OCI-LY1 (cell line): ENCODE measurements around the gene WBP4.
A peak's percentile ranks its signal among the peaks of the same experiment; 100 is the strongest.

ENCODE experiments used
- H2AFZ ChIP-seq: fragments of 200-600 bp; sonication (generic), shearing (Covaris generic); 2 replicates; pipeline ENCODE4 v1.6.0; 2014; ENCODE audit warnings: antibody characterized with exemption, mild to moderate bottlenecking, low read length
- H3F3A ChIP-seq: fragments of 200-600 bp; sonication (generic), shearing (Covaris generic); 2 replicates; pipeline ENCODE4 v1.6.0; 2014; ENCODE audit warnings: mild to moderate bottlenecking, antibody characterized with exemption, low read length, moderate library complexity; ENCODE audit not compliant: insufficient read depth
- H3K27ac ChIP-seq: fragments of 200-600 bp; sonication (generic); 2 replicates; pipeline ENCODE4 v1.5.1; 2014; ENCODE audit warnings: low read length, mixed run types, mild to moderate bottlenecking, low read depth; ENCODE audit not compliant: poor library complexity, severe bottlenecking
- H3K27me3 ChIP-seq: fragments of 200-600 bp; sonication (generic); 2 replicates; pipeline ENCODE4 v1.6.0; 2014; ENCODE audit warnings: antibody characterized with exemption, mild to moderate bottlenecking, low read length, moderate library complexity; ENCODE audit not compliant: insufficient read depth
- H3K36me3 ChIP-seq: fragments of 200-600 bp; sonication (generic); 2 replicates; pipeline ENCODE4 v1.6.1; 2014; ENCODE audit warnings: mild to moderate bottlenecking, antibody characterized with exemption, low read length, moderate library complexity, mixed read lengths; ENCODE audit not compliant: insufficient read depth
- H3K4me1 ChIP-seq: fragments of 200-600 bp; sonication (generic); 2 replicates; pipeline ENCODE4 v1.5.1; 2014; ENCODE audit warnings: mild to moderate bottlenecking, low read length, moderate library complexity; ENCODE audit not compliant: insufficient read depth, severe bottlenecking
- H3K4me2 ChIP-seq: fragments of 200-600 bp; sonication (generic), shearing (Covaris generic); 2 replicates; pipeline ENCODE4 v1.6.1; 2014; ENCODE audit warnings: low read length
- H3K4me3 ChIP-seq: fragments of 200-600 bp; sonication (generic); 2 replicates; pipeline ENCODE4 v1.5.1; 2014; ENCODE audit warnings: low read length, low read depth, mild to moderate bottlenecking, mixed read lengths; ENCODE audit not compliant: poor library complexity, severe bottlenecking
- H3K79me2 ChIP-seq: fragments of 200-600 bp; shearing (Covaris generic); 2 replicates; pipeline ENCODE4 v1.6.1; 2016; ENCODE audit warnings: mixed run types, low read length, mixed read lengths; ENCODE audit not compliant: insufficient read depth
- H3K9ac ChIP-seq: fragments of 200-600 bp; sonication (generic), shearing (Covaris generic); 2 replicates; pipeline ENCODE4 v1.6.1; 2014; ENCODE audit warnings: mild to moderate bottlenecking, low read length, mixed read lengths
- H3K9me2 ChIP-seq: fragments of 200-600 bp; sonication (generic), shearing (Covaris generic); 2 replicates; pipeline ENCODE4 v1.6.1; 2014; ENCODE audit warnings: low read depth, mild to moderate bottlenecking, low read length, mixed read lengths
- H3K9me3 ChIP-seq: fragments of 200-600 bp; shearing (Covaris generic); 2 replicates; pipeline ENCODE4 v1.6.1; 2014; ENCODE audit warnings: low read length, mixed read lengths
- H4K20me1 ChIP-seq: fragments of 200-600 bp; sonication (generic), shearing (Covaris generic); 2 replicates; pipeline ENCODE4 v1.6.0; 2016; ENCODE audit warnings: mild to moderate bottlenecking, low read length; ENCODE audit not compliant: insufficient read depth
- EZH2 ChIP-seq: fragments of 200-600 bp; sonication (generic), shearing (Covaris generic); IDR thresholded peaks from 2 replicates; pipeline ENCODE4 v1.8.0; 2017; ENCODE audit warnings: borderline replicate concordance, mixed run types, mild to moderate bottlenecking, antibody characterized with exemption, low read length, moderate library complexity, mixed read lengths
- TF ChIP-seq, protein P1 (sequence below): fragments of 200-600 bp; sonication (generic), shearing (Covaris generic); IDR thresholded peaks from 2 replicates; pipeline ENCODE4 v1.5.1; 2017; ENCODE audit warnings: mild to moderate bottlenecking, antibody characterized with exemption, low read length, moderate library complexity, mixed read lengths

Gene WBP4, protein sequence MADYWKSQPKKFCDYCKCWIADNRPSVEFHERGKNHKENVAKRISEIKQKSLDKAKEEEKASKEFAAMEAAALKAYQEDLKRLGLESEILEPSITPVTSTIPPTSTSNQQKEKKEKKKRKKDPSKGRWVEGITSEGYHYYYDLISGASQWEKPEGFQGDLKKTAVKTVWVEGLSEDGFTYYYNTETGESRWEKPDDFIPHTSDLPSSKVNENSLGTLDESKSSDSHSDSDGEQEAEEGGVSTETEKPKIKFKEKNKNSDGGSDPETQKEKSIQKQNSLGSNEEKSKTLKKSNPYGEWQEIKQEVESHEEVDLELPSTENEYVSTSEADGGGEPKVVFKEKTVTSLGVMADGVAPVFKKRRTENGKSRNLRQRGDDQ

DNA sequence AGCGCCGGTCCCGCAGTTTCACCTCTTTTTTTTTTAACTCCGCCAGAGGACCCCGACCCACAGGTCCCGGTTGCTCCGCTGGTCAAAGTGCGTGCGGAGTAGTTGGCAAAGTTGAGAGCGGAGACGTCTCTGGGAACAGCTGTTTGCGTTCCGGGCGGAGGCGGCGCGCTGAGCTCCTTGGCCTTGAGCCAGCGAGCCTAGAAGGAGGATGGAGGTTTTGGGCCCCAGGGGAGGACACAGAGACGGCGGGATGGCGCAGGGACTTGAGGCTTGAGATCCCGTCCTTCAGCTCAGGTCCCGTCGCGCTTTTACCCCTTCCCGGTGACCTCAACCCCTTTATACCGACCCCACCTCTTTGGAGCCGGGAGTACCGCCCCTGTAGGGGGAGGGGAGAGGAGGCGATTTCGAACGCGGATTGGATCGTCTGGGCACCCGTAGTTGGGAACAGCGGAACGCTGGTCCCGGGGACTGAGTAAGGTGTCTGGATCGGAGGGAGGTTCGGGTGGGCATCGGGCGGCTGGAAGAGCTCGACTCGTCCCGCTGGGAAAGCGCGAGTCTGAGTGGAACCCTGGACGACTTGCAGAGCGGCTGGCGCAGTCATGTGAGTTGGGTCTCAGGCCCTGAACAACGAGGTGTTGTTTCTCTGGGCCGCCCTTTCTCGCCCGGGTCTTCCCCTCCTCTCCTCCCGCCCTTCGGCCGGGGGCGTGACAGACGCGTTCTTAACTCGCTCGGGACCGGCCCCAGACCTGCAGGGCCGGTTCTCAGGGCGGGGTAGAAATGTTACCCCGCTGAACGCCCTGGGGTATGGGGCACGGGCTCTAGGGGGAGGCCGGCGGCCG lies at the start of gene WBP4:
Gene WBP4 (plus strand): TSS at position 435 of the 839 bp plus-strand sequence. CDS start 165 bp downstream, at position 600.
- Histone ChIP-seq H3K4me3 (peak within 1 kb of the TSS; percentile 79), H3K27ac (peak within 1 kb of the TSS; percentile 90), H4K20me1 (no peaks in the 10 kb centered on the region), H3K36me3 (peaks cover 18% of the 10 kb centered on the region; the same call in 1 of the 2 replicates), H3K9ac (peak within 1 kb of the TSS; percentile 92), H3K27me3 (no peaks in the 10 kb centered on the region), H3K9me2 (no peaks in the 10 kb centered on the region), H3F3A (no peaks in the 10 kb centered on the region), H3K79me2 (peaks cover 28% of the 10 kb centered on the region; the same call in 1 of the 2 replicates), H3K9me3 (no peaks in the 10 kb centered on the region), H3K4me1 (peaks cover 50% of the 10 kb centered on the region), H2AFZ (0 out of 2 replicates have a peak within 1 kb of the TSS, but pooled peaks have one; percentile 14), H3K4me2 (peak within 1 kb of the TSS; percentile 73)
- TF ChIP-seq, protein P1, sequence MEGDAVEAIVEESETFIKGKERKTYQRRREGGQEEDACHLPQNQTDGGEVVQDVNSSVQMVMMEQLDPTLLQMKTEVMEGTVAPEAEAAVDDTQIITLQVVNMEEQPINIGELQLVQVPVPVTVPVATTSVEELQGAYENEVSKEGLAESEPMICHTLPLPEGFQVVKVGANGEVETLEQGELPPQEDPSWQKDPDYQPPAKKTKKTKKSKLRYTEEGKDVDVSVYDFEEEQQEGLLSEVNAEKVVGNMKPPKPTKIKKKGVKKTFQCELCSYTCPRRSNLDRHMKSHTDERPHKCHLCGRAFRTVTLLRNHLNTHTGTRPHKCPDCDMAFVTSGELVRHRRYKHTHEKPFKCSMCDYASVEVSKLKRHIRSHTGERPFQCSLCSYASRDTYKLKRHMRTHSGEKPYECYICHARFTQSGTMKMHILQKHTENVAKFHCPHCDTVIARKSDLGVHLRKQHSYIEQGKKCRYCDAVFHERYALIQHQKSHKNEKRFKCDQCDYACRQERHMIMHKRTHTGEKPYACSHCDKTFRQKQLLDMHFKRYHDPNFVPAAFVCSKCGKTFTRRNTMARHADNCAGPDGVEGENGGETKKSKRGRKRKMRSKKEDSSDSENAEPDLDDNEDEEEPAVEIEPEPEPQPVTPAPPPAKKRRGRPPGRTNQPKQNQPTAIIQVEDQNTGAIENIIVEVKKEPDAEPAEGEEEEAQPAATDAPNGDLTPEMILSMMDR = peak; percentile 29; the same call in 1 of the 2 replicates
- no peak for TF ChIP-seq EZH2

DNA sequence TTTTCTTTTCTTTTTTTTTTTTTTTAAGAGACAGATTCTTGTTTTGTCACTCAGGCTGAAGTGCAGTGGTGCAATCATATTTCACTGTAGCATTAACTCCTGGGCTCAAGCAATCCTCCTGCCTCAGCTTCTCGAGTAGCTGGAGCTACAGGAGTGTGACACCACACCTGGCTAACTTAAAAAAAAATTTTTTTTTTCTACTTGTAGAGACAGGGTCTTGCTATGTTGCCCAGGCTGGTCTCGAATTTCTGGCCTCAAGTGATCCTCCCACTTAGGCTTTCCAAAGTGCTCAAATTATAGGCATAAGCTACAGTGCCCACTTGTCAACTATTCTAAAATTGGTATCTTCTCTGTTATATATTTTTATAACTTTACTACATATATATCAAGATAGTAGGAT lies 48.8 kb upstream of the WBP4 start:
- Histone ChIP-seq H3K27me3 (no peaks in the 10 kb centered on the region), H3K9ac (peak overlapping the region; percentile 24; the same call in 1 of the 2 replicates), H4K20me1 (no peaks in the 10 kb centered on the region), H3K36me3 (peaks cover 49% of the 10 kb centered on the region), H3K4me3 (peak overlapping the region; percentile 39), H3K27ac (peak overlapping the region; percentile 65), H3F3A (no peaks in the 10 kb centered on the region), H3K79me2 (peaks cover 97% of the 10 kb centered on the region), H2AFZ (no peak overlapping the region), H3K9me3 (no peaks in the 10 kb centered on the region), H3K4me2 (peak overlapping the region; percentile 46), H3K9me2 (no peaks in the 10 kb centered on the region), H3K4me1 (peaks cover 78% of the 10 kb centered on the region)
- TF ChIP-seq, protein P1 = no peak
- TF ChIP-seq EZH2 = no peak

DNA sequence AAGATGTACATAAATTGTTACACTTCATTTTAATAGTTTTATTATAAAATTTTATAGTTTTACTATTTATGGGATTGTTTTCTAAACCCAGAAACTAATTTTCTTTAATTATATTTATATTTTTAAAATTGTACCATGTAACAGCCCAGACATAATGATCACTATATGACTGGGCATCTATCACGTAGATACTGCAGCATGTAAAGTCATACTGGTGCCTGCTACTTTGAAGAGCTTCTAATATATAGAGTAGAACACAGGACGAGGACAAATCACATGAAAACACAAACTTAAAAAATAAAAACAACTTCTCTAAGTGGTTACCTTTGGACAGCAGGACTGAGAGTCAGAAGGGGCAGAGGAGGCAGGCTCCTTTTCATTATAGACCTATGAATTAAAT lies 47.5 kb upstream of the WBP4 start:
- H3K4me1 ChIP-seq = peaks cover 65% of the 10 kb centered on the region
- H3K4me3 ChIP-seq = peak overlapping the region; percentile 75
- H2AFZ ChIP-seq = no peak overlapping the region
- peaks cover 57% of the 10 kb centered on the region for H3K36me3 ChIP-seq
- TF ChIP-seq EZH2 = no peak
- TF ChIP-seq, protein P1 = no peak
- peak overlapping the region; percentile 86 for H3K4me2 ChIP-seq
- H3K79me2 ChIP-seq = peaks cover 97% of the 10 kb centered on the region
- H3K9ac ChIP-seq = peak overlapping the region; percentile 59; the same call in 1 of the 2 replicates
- no peaks in the 10 kb centered on the region for H4K20me1 ChIP-seq
- peak overlapping the region; percentile 78 for H3K27ac ChIP-seq
- H3K9me2 ChIP-seq = no peaks in the 10 kb centered on the region
- H3K9me3 ChIP-seq = no peaks in the 10 kb centered on the region
- no peaks in the 10 kb centered on the region for H3K27me3 ChIP-seq
- H3F3A ChIP-seq = no peaks in the 10 kb centered on the region
